Measurements from ENCODE around the gene POU3F1.

DNA sequence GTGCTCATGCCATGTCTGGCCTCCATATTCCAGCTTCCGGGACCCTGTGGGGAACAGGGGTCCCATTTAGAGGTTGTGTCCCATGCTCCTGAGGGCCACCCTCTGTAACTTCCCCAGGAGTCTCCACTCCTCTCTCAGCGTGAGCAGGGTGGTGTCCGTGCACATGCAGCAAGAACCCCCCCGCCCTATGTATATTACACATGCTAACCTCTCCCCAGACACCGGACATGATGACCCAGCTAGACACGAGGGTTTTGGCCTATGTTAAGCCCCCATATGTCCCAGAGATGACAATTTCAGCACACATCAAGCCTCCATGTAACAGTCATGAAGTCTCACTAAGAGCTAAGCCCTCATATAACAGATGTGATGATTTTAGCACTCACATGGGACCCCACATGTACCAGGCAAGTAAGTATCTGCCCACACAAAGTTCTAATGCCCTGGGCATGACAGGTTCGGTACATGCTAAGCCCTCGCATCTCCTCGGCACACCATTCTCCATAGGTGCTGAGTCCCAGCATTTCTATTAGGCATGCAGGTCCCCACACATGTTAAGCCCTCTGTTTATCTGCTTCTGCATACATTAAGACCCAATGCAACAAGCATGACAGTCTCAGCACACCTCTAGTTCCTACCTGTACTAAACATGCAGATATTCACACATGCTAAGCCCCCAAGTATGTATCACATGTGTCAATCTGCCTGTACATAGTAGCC lies 48.3 kb downstream of the POU3F1 start:
- TF ChIP-seq CTCF (IDR thresholded peaks at IDR 0.05; ENCODE audit: insufficient read depth, low read length, poor library complexity, severe bottlenecking) (no peak), EZH2phosphoT487 (conservative IDR thresholded peaks at IDR 0.05; ENCODE audit: low read length) (no peak)

Data from SU-DHL-6 (cell line).